Uterus (tissue), 4 donors: ENCODE results near the gene IRX5. TPM values are rescaled to one million over a fixed set of nuclear protein-coding genes. Genes with fewer than 3 reads are reported as not detected.

Experiments
- DNase-seq, 2 donors: peaks; one replicate each; pipeline ENCODE4 v3.0.0-alpha.2; 2019 to 2020
- H3K27ac ChIP-seq, 2 donors: fragments of 200-600 bp; sonication (generic); 1 replicate in 1 of 2; 2 replicates in 1 of 2; pipeline ENCODE4 v1.5.1; 2016 to 2018
- H3K27me3 ChIP-seq, 2 donors: fragments of 200-600 bp; sonication (generic); one replicate each; pipeline ENCODE4 v1.5.1; 2018 to 2019; ENCODE audit warnings: control low read depth in 1 of 2
- H3K36me3 ChIP-seq, 2 donors: fragments of 200-600 bp; sonication (generic); one replicate each; pipeline ENCODE4 v1.5.1; 2019; ENCODE audit warnings: control low read depth in 1 of 2
- H3K4me1 ChIP-seq, 2 donors: fragments of 200-600 bp; sonication (generic); one replicate each; pipeline ENCODE4 v1.5.1; 2018 to 2019; ENCODE audit warnings: control low read depth in 1 of 2
- H3K4me3 ChIP-seq, 2 donors: fragments of 200-600 bp; sonication (generic); 1 replicate in 1 of 2; 2 replicates in 1 of 2; pipeline ENCODE4 v1.5.1; 2018 to 2019; ENCODE audit warnings: mild to moderate bottlenecking in 1 of 2
- H3K9me3 ChIP-seq, 2 donors: fragments of 200-600 bp; sonication (generic); one replicate each; pipeline ENCODE4 v1.5.1; 2019; ENCODE audit warnings: control low read depth in 1 of 2
- POLR2A ChIP-seq, 2 donors: fragments of 450-650 bp; IDR thresholded peaks; one replicate each; pipeline ENCODE4 v1.6.1; 2016; ENCODE audit warnings: antibody characterized with exemption in 2 of 2, mild to moderate bottlenecking in 1 of 2, moderate library complexity in 1 of 2
- intact Hi-C: fragments of 100-400 bp; cut with DNase I; formaldehyde crosslinking; loops from one replicate; pipeline ENCODE4 v1.15.1; 2023; ENCODE audit warnings: low total_unique reads
- total RNA-seq, 4 donors: library from RNA; depleted of rRNA in 3 of 4; stranded (reverse); fragments of >200 nt in 3 of 4; gene quantifications; one replicate each; pipeline versions ENCODE4 v1.1.0 to v1.2.4, GENCODE V29; 2014 to 2023
- TF ChIP-seq, protein P1 (sequence below), 4 experiments: fragments of 200-600 bp in 2 of 4; fragments of 450-650 bp in 2 of 4; sonication (generic) in 2 of 4; IDR thresholded peaks; one replicate each; pipeline ENCODE4 v1.5.1; 2016 to 2019; ENCODE audit warnings: antibody characterized with exemption in 4 of 4, mild to moderate bottlenecking in 2 of 4, moderate library complexity in 1 of 4
- donor health status: DM: yes; HTN: yes; CAD: no.

Gene IRX5
- total RNA-seq, 4 donors from 2014 or later = 0.49 to 0.62 TPM; not detected in 2

GRCh38 chr16:54932737-54933254 lies 2.1 kb downstream of the IRX5 start:
- TF ChIP-seq, protein P1, sequence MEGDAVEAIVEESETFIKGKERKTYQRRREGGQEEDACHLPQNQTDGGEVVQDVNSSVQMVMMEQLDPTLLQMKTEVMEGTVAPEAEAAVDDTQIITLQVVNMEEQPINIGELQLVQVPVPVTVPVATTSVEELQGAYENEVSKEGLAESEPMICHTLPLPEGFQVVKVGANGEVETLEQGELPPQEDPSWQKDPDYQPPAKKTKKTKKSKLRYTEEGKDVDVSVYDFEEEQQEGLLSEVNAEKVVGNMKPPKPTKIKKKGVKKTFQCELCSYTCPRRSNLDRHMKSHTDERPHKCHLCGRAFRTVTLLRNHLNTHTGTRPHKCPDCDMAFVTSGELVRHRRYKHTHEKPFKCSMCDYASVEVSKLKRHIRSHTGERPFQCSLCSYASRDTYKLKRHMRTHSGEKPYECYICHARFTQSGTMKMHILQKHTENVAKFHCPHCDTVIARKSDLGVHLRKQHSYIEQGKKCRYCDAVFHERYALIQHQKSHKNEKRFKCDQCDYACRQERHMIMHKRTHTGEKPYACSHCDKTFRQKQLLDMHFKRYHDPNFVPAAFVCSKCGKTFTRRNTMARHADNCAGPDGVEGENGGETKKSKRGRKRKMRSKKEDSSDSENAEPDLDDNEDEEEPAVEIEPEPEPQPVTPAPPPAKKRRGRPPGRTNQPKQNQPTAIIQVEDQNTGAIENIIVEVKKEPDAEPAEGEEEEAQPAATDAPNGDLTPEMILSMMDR (IDR thresholded peaks at IDR 0.05) = no peak
- TF ChIP-seq POLR2A (IDR thresholded peaks at IDR 0.05) = no peak
- DNase-seq = no peak
- peaks cover 20 to 63% of the 10 kb centered on the region in 2 donors for H3K27me3 ChIP-seq
- no peaks in the 10 kb centered on the region for H3K4me1 ChIP-seq
- intact Hi-C loops = no loop called here
- no peaks in the 10 kb centered on the region for H3K36me3 ChIP-seq
- H3K4me3 ChIP-seq = no peak overlapping the region
- H3K27ac ChIP-seq = no peak overlapping the region
- H3K9me3 ChIP-seq = no peaks in the 10 kb centered on the region

GRCh38 chr16:54933281-54934011 lies 2.8 kb downstream of the IRX5 start:
- Histone ChIP-seq H3K9me3 (no peaks in the 10 kb centered on the region), H3K27ac (no peak overlapping the region), H3K27me3 (peaks cover 20 to 66% of the 10 kb centered on the region in 2 donors), H3K4me1 (no peaks in the 10 kb centered on the region), H3K4me3 (no peak overlapping the region), H3K36me3 (no peaks in the 10 kb centered on the region)
- intact Hi-C loops = no loop called here
- TF ChIP-seq POLR2A (IDR thresholded peaks at IDR 0.05) = no peak
- no peak for DNase-seq

DNA sequence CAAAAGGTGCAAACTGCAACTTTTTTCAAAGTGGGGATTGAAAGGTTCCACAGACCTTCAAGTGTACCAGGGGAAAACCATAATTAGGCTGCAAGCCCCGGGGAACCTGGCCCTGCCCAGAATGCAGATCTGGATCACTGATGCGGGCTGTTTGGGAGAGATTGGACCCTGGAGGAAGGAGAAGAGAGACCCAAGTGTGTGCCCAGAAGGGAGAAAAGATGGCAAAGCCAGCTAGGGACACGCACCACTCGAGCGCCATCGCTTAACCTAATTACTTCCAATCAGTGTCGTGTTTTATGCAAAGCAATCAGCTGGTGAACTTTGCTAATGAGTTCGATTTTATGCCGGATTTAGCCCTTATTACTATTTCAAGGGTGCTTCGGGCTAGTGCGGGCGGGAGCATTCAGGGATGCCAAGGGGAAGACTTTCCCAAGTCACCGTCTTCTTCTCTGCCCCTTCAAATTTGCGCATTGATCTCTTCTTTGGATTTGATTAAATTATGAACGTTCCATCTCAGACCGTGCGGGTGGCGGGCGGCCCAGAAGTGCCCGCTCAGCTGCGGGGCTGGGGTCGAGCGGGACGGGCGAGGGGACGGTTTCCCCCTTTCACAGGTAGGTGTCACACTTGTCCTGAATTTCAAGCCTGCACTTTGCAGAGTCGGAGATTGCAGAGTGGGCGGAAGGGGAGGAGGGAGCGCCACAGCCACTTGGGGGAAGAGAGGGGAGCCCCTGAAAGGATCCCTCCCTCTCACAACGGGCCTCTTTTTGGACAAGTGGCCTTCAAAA lies 4.0 kb downstream of the IRX5 start:
- intact Hi-C loops = no loop called here
- H3K4me3 ChIP-seq = no peak overlapping the region
- H3K4me1 ChIP-seq = no peaks in the 10 kb centered on the region
- no peaks in the 10 kb centered on the region for H3K36me3 ChIP-seq
- H3K27me3 ChIP-seq = peaks cover 20 to 78% of the 10 kb centered on the region in 2 donors
- H3K27ac ChIP-seq = no peak overlapping the region
- TF ChIP-seq, protein P1 (IDR thresholded peaks at IDR 0.05) = no peak
- TF ChIP-seq POLR2A (IDR thresholded peaks at IDR 0.05) = no peak
- H3K9me3 ChIP-seq = no peaks in the 10 kb centered on the region
- DNase-seq = no peak

DNA sequence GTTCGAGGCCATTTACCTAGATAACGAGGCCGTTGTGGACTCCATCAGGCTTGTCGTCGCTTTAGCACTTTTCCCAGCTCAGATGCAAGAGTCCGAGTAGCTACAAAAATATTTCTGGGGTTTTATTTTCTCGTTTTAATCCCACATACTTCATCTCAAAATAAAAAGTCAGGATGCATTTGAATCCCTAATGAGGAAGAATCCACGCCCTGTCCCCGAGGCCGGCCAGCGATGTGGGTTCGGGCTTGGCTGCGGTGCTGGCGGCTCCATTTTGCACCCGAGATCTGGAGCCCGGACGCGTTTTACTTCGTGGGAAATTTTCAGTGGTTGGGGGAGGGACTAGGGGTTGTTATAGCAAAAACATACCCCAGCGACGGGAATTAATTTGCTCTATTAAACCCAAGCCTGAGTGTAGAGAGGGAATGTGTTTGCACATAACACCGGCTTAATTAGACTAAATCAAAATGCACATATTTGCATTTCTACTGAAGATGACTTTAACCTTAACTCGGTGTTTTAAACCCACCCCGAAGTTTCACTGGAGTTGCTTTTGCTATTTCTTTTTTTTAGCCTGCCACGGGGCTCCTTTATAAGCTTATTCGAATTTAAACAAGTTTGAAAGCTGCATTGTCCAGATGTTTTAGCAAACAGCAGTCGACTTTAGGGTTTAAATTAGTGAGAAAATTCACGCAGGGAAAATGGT lies 4.8 kb downstream of the IRX5 start:
- DNase-seq = no peak
- Histone ChIP-seq H3K9me3 (no peaks in the 10 kb centered on the region), H3K36me3 (no peaks in the 10 kb centered on the region), H3K4me1 (no peaks in the 10 kb centered on the region), H3K4me3 (no peak overlapping the region), H3K27me3 (peaks cover 20 to 78% of the 10 kb centered on the region in 2 donors), H3K27ac (no peak overlapping the region)
- TF ChIP-seq, protein P1 (IDR thresholded peaks at IDR 0.05) = no peak
- no peak for TF ChIP-seq POLR2A (IDR thresholded peaks at IDR 0.05)
- intact Hi-C loops = no loop called here

DNA sequence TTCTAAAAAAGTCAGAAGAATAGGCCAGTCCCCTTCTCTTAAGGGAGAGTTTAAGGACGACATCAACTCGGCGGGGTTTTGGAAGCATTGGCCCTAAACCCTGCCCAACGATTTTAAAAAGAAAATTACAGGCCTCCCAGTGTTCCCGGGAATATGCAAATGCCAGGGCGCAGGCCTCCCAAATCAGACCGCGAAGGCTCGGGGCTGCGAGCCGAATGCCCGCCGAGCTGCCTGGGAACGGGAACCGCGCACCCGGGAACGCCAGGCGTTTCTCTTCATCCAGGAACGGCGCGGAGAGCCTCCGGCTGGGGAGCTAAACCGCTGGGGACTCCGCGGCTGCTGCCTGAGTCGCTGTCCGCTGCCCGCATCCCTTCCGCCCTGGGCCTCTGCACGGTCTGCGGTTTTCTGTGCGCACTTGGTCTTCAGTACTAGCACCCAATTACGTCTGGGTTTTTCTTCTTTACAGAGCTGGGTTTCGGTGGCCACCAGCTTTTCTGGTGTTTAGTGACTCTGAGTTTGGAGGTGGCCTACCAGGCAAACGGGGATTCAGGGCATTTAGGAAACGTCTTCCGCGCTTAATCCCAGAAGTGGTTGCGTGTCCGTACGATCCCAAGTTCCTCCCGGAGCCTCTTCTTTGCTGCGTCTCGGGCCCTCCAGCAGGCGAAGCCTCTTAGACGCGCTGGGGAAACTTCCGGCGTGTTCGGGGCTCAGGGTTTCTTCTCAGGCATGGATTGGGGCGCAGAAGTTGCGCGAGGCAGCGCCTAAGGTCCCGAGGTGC lies 5.7 kb downstream of the IRX5 start:
- no peaks in the 10 kb centered on the region for H3K4me1 ChIP-seq
- H3K27me3 ChIP-seq = peaks cover 20 to 78% of the 10 kb centered on the region in 2 donors
- no peak overlapping the region for H3K27ac ChIP-seq
- no peaks in the 10 kb centered on the region for H3K36me3 ChIP-seq
- H3K9me3 ChIP-seq = no peaks in the 10 kb centered on the region
- TF ChIP-seq POLR2A (IDR thresholded peaks at IDR 0.05) = no peak
- TF ChIP-seq, protein P1 (IDR thresholded peaks at IDR 0.05) = no peak
- no peak overlapping the region for H3K4me3 ChIP-seq
- DNase-seq = no peak
- intact Hi-C loops = no loop called here
